Naive thymus-derived CD4-positive, alpha-beta T cell (primary cell): ENCODE results near the gene COIL. TPM values are rescaled to one million over a fixed set of nuclear protein-coding genes. Genes with fewer than 3 reads are reported as not detected.

Source experiments
- ATAC-seq: fragments of 150-1000 bp; cut with Tn5 transposase; 2 replicates; pipeline ENCODE4 v1.10.0; 2021; ENCODE audit warnings: mild to moderate bottlenecking, moderate library complexity
- CTCF ChIA-PET: fragments of 350-600 bp; sonication (Branson Sonifier 250); formaldehyde crosslinking; loops from one replicate; lab custom pipeline; 2021; ENCODE audit warnings: antibody characterized with exemption; lab: Charles Lee
- POLR2A ChIA-PET: fragments of 350-600 bp; sonication (Branson Sonifier 250); formaldehyde crosslinking; loops from one replicate; lab custom pipeline; 2021; ENCODE audit warnings: antibody characterized with exemption, inconsistent platforms; lab: Charles Lee
- DNase-seq, 9 donors: peaks; one replicate each; pipeline versions ENCODE4 v3.0.0 to v3.0.0-alpha.2; 2020 to 2022; ENCODE audit warnings: mixed read lengths in 1 of 9
- H3K27ac ChIP-seq: one replicate; pipeline ENCODE4 v1.7.0; 2013; ENCODE audit warnings: mild to moderate bottlenecking, low read depth, low read length, moderate library complexity
- H3K27me3 ChIP-seq, 2 donors: one replicate each; pipeline ENCODE4 v1.7.0; 2013; ENCODE audit warnings: low read length in 2 of 2, mild to moderate bottlenecking in 2 of 2, moderate library complexity in 2 of 2; ENCODE audit not compliant: control insufficient read depth in 2 of 2, insufficient read depth in 2 of 2
- H3K36me3 ChIP-seq, 3 experiments: 1 replicate in 2 of 3; 2 replicates in 1 of 3; pipeline ENCODE4 v1.7.0; 2013; ENCODE audit warnings: low read length in 3 of 3, mild to moderate bottlenecking in 3 of 3, moderate library complexity in 1 of 3; ENCODE audit not compliant: insufficient read depth in 3 of 3, control insufficient read depth in 2 of 3
- H3K4me1 ChIP-seq, 2 donors: one replicate each; pipeline ENCODE4 v1.7.0; 2013; ENCODE audit warnings: low read length in 2 of 2, mild to moderate bottlenecking in 2 of 2, moderate library complexity in 1 of 2; ENCODE audit not compliant: control insufficient read depth in 2 of 2, insufficient read depth in 2 of 2
- H3K4me3 ChIP-seq: 2 replicates; pipeline ENCODE4 v1.7.0; 2013; ENCODE audit warnings: mild to moderate bottlenecking, low read length
- H3K9me3 ChIP-seq, 3 experiments: 1 replicate in 2 of 3; 2 replicates in 1 of 3; pipeline ENCODE4 v1.7.0; 2013; ENCODE audit warnings: low read length in 3 of 3; ENCODE audit not compliant: control insufficient read depth in 2 of 3
- H3K27ac Mint-ChIP-seq, 9 donors: one replicate each; pipeline ENCODE4 v1.8.0; 2020 to 2022; ENCODE audit warnings: mixed read lengths in 9 of 9, mild to moderate bottlenecking in 8 of 9, moderate library complexity in 5 of 9, inconsistent platforms in 2 of 9
- H3K27me3 Mint-ChIP-seq, 5 donors: one replicate each; pipeline ENCODE4 v1.8.0; 2021 to 2022; ENCODE audit warnings: mixed read lengths in 5 of 5, mild to moderate bottlenecking in 1 of 5
- H3K36me3 Mint-ChIP-seq, 5 donors: one replicate each; pipeline ENCODE4 v1.8.0; 2020 to 2022; ENCODE audit warnings: mixed read lengths in 5 of 5, mild to moderate bottlenecking in 3 of 5, inconsistent platforms in 1 of 5
- H3K4me1 Mint-ChIP-seq, 7 donors: one replicate each; pipeline ENCODE4 v1.8.0; 2020 to 2022; ENCODE audit warnings: mixed read lengths in 7 of 7, mild to moderate bottlenecking in 3 of 7, inconsistent platforms in 1 of 7
- H3K4me3 Mint-ChIP-seq, 10 donors: one replicate each; pipeline ENCODE4 v1.8.0; 2020 to 2022; ENCODE audit warnings: mild to moderate bottlenecking in 10 of 10, mixed read lengths in 10 of 10, moderate library complexity in 6 of 10, inconsistent platforms in 2 of 10
- H3K9me3 Mint-ChIP-seq, 11 donors: one replicate each; pipeline ENCODE4 v1.8.0; 2020 to 2022; ENCODE audit warnings: mixed read lengths in 11 of 11, mild to moderate bottlenecking in 4 of 11, inconsistent platforms in 1 of 11, moderate library complexity in 1 of 11
- intact Hi-C, 2 donors: fragments of 100-400 bp; cut with micrococcal nuclease; formaldehyde crosslinking; loops; one replicate each; pipeline ENCODE4 v1.15.1; 2023
- polyA plus RNA-seq, 2 donors: library from polyadenylated mRNA; unstranded; fragments of 300-500 nt; fragmentation: Illumina TruSeq; gene quantifications; one replicate each; pipeline ENCODE4 v1.2.3, GENCODE V29; 2021
- total RNA-seq, 6 experiments: library from RNA in 5 of 6; stranded (reverse) in 5 of 6; gene quantifications; 1 replicate in 5 of 6; 2 replicates in 1 of 6; pipeline ENCODE4 v1.2.3 and lab custom pipeline; 2021 to 2026

The COIL gene
- total and polyA plus RNA-seq, 7 experiments from 2014 or later: 13.0 to 22.7 (median 18.6) TPM

DNA sequence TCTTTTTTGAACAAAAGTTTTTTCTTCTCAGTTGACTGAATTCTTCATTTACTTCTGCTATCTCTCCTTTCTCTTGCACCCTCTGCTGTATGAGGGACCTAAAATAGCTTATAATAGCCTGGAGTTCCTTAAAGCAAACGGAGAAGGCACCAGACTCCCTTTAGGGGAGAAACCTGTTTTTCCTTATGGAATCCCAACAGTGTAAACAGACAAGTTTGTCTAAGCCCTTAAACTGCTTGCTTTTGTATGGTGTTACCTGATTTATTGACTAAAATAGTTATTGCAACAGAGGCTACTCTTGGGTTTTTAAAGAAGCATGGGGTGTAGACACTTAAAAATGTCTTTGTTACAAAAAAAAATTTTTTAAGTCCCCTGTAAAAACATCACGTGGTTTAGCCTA is 34.1 kb downstream of the COIL start:
- no peaks in the 10 kb centered on the region for H3K4me1 Mint-ChIP-seq

GRCh38 chr17:56926270-56926669 is 34.6 kb downstream of the COIL start:
- H3K27me3 Mint-ChIP-seq: peaks cover 0 to 8% (median 0%) of the 10 kb centered on the region in 5 donors
- H3K36me3 Mint-ChIP-seq: peaks cover 0 to 7% (median 0%) of the 10 kb centered on the region in 5 donors
- Histone ChIP-seq H3K9me3 (no peaks in the 10 kb centered on the region), H3K4me3 (no peak overlapping the region), H3K27me3 (no peaks in the 10 kb centered on the region), H3K4me1 (no peaks in the 10 kb centered on the region), H3K36me3 (no peaks in the 10 kb centered on the region), H3K27ac (no peak overlapping the region)
- H3K27ac Mint-ChIP-seq: no peak overlapping the region
- ChIA-PET POLR2A (interaction anchor here (0.6 kb wide), 1 partner anchor 57 kb away, joined by 5 read pairs; no protein-coding TSS in a partner anchor), CTCF (interaction anchor here (1.2 kb wide), 1 partner anchor 107 kb away, joined by 3 read pairs; no protein-coding TSS in a partner anchor)
- H3K4me1 Mint-ChIP-seq: no peaks in the 10 kb centered on the region
- no peak overlapping the region for H3K4me3 Mint-ChIP-seq
- DNase-seq: no peak
- no peak for ATAC-seq
- intact Hi-C loops: no loop called here
- H3K9me3 Mint-ChIP-seq: peaks cover 0 to 24% (median 2%) of the 10 kb centered on the region in 11 donors

More for the DNA sequence above, 34.1 kb downstream of the COIL start:
- Histone ChIP-seq H3K27ac (no peak overlapping the region), H3K36me3 (no peaks in the 10 kb centered on the region), H3K9me3 (no peaks in the 10 kb centered on the region), H3K27me3 (no peaks in the 10 kb centered on the region), H3K4me3 (no peak overlapping the region), H3K4me1 (no peaks in the 10 kb centered on the region)
- Mint-ChIP-seq H3K27me3 (peaks cover 0 to 8% (median 0%) of the 10 kb centered on the region in 5 donors), H3K4me3 (no peak overlapping the region), H3K36me3 (peaks cover 0 to 9% (median 0%) of the 10 kb centered on the region in 5 donors), H3K9me3 (peaks cover 0 to 24% (median 2%) of the 10 kb centered on the region in 11 donors), H3K27ac (no peak overlapping the region)
- ATAC-seq: no peak
- CTCF ChIA-PET: interaction anchor here (1.2 kb wide), 1 partner anchor 107 kb away, joined by 3 read pairs; no protein-coding TSS in a partner anchor
- no peak for DNase-seq
- POLR2A ChIA-PET: no interaction called here
- intact Hi-C loops: no loop called here

GRCh38 chr17:56925088-56925487 is 35.8 kb downstream of the COIL start:
- Histone ChIP-seq H3K27me3 (no peaks in the 10 kb centered on the region), H3K36me3 (no peaks in the 10 kb centered on the region), H3K27ac (no peak overlapping the region), H3K9me3 (no peaks in the 10 kb centered on the region), H3K4me1 (no peaks in the 10 kb centered on the region), H3K4me3 (no peak overlapping the region)
- Mint-ChIP-seq H3K36me3 (peaks cover 0 to 5% (median 0%) of the 10 kb centered on the region in 5 donors), H3K9me3 (peaks cover 0 to 12% (median 2%) of the 10 kb centered on the region in 11 donors), H3K4me1 (no peaks in the 10 kb centered on the region), H3K4me3 (no peak overlapping the region), H3K27me3 (peaks cover 0 to 8% (median 0%) of the 10 kb centered on the region in 5 donors), H3K27ac (no peak overlapping the region)
- DNase-seq (no peak), ATAC-seq (no peak)
- POLR2A ChIA-PET: no interaction called here
- CTCF ChIA-PET: no interaction called here
- intact Hi-C loops: no loop called here

- Histone ChIP-seq H3K4me1 (peaks cover 2 to 6% of the 10 kb centered on the region in 2 donors), H3K4me3 (no peak overlapping the region), H3K9me3 (no peaks in the 10 kb centered on the region), H3K27me3 (no peaks in the 10 kb centered on the region), H3K36me3 (no peaks in the 10 kb centered on the region), H3K27ac (no peak overlapping the region)
- intact Hi-C loops: no loop called here
- Mint-ChIP-seq H3K9me3 (peaks cover 0 to 11% (median 5%) of the 10 kb centered on the region in 11 donors), H3K4me1 (peaks cover 0 to 27% (median 12%) of the 10 kb centered on the region in 7 donors), H3K27me3 (peaks cover 0 to 8% (median 0%) of the 10 kb centered on the region in 5 donors), H3K27ac (peak overlapping the region in 1 of 9 donors; percentile 4), H3K4me3 (no peak overlapping the region), H3K36me3 (peaks cover 0 to 13% (median 5%) of the 10 kb centered on the region in 5 donors)
- ChIA-PET POLR2A (no interaction called here), CTCF (no interaction called here)
- no peak for DNase-seq
- no peak for ATAC-seq
These were observed 41.1 kb downstream of the COIL start for GRCh38 chr17:56919717-56920116.

- DNase-seq: no peak
- peaks cover 6 to 10% of the 10 kb centered on the region in 2 donors for H3K4me1 ChIP-seq
- no peak overlapping the region for H3K27ac Mint-ChIP-seq
These were observed 41.9 kb downstream of the COIL start for GRCh38 chr17:56918916-56919315.

GRCh38 chr17:56917559-56918296 is 43.1 kb downstream of the COIL start:
- H3K4me3 Mint-ChIP-seq: no peak overlapping the region
- ChIA-PET CTCF (interaction anchor here (0.6 kb wide), 1 partner anchor 1099 kb away, joined by 3 read pairs; no protein-coding TSS in a partner anchor), POLR2A (interaction anchor here (0.6 kb wide), 1 partner anchor 30 kb away, joined by 3 read pairs; no protein-coding TSS in a partner anchor)
- ATAC-seq: no peak
- Histone ChIP-seq H3K9me3 (no peaks in the 10 kb centered on the region), H3K27ac (no peak overlapping the region), H3K4me3 (no peak overlapping the region), H3K36me3 (peaks cover 0 to 9% (median 0%) of the 10 kb centered on the region in 3 experiments), H3K27me3 (no peaks in the 10 kb centered on the region), H3K4me1 (peaks cover 6 to 11% of the 10 kb centered on the region in 2 donors)
- H3K27me3 Mint-ChIP-seq: no peaks in the 10 kb centered on the region
- peaks cover 0 to 13% (median 5%) of the 10 kb centered on the region in 5 donors for H3K36me3 Mint-ChIP-seq
- peaks cover 0 to 11% (median 5%) of the 10 kb centered on the region in 11 donors for H3K9me3 Mint-ChIP-seq
- no peak overlapping the region for H3K27ac Mint-ChIP-seq
- intact Hi-C loops: no loop called here
- peaks cover 0 to 31% (median 16%) of the 10 kb centered on the region in 7 donors for H3K4me1 Mint-ChIP-seq
- DNase-seq: no peak

More at GRCh38 chr17:56918916-56919315, 41.9 kb downstream of the COIL start:
- no peaks in the 10 kb centered on the region for H3K9me3 ChIP-seq
- POLR2A ChIA-PET: no interaction called here
- intact Hi-C loops: no loop called here
- no peak overlapping the region for H3K4me3 ChIP-seq
- Mint-ChIP-seq H3K9me3 (peaks cover 0 to 11% (median 5%) of the 10 kb centered on the region in 11 donors), H3K4me1 (peaks cover 0 to 31% (median 16%) of the 10 kb centered on the region in 7 donors), H3K4me3 (no peak overlapping the region), H3K27me3 (peaks cover 0 to 2% (median 0%) of the 10 kb centered on the region in 5 donors), H3K36me3 (peaks cover 0 to 13% (median 5%) of the 10 kb centered on the region in 5 donors)
- H3K27ac ChIP-seq: no peak overlapping the region
- H3K36me3 ChIP-seq: no peaks in the 10 kb centered on the region
- no peaks in the 10 kb centered on the region for H3K27me3 ChIP-seq
- CTCF ChIA-PET: no interaction called here
- ATAC-seq: peak; percentile 45
